ENCODE measurements around the gene MICU1.

DNA sequence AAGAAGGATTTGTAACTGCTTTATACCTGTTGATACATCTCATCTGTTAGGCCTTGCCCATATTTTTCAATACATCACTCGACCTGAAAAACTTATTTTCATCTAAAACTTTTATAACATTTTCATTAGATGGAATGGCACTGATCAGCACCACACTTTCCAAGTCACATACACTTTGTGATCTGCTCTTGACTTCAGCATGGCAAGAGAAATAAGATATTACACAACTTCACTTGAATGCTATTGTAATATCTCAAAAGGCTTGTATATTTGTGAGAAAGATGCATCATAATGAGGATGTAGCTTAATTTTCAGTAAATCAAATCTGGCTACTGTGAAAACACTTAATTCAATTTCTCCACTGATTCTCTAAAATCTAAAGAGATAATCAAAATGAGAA lies 126.2 kb downstream of the MICU1 start:
- TF ChIP-seq EZH2phosphoT487 (IDR thresholded peaks at IDR 0.05; ENCODE audit: borderline replicate concordance, low read depth) (no peak), JUND (IDR thresholded peaks at IDR 0.05) (no peak), TEAD4 (IDR thresholded peaks at IDR 0.05; ENCODE audit: borderline replicate concordance, insufficient read depth) (no peak), RFX5 (IDR thresholded peaks at IDR 0.05; ENCODE audit: low read length) (no peak)
- TF ChIP-seq, protein P1, sequence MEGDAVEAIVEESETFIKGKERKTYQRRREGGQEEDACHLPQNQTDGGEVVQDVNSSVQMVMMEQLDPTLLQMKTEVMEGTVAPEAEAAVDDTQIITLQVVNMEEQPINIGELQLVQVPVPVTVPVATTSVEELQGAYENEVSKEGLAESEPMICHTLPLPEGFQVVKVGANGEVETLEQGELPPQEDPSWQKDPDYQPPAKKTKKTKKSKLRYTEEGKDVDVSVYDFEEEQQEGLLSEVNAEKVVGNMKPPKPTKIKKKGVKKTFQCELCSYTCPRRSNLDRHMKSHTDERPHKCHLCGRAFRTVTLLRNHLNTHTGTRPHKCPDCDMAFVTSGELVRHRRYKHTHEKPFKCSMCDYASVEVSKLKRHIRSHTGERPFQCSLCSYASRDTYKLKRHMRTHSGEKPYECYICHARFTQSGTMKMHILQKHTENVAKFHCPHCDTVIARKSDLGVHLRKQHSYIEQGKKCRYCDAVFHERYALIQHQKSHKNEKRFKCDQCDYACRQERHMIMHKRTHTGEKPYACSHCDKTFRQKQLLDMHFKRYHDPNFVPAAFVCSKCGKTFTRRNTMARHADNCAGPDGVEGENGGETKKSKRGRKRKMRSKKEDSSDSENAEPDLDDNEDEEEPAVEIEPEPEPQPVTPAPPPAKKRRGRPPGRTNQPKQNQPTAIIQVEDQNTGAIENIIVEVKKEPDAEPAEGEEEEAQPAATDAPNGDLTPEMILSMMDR (IDR thresholded peaks at IDR 0.05): no peak
- TF ChIP-seq, protein P2, sequence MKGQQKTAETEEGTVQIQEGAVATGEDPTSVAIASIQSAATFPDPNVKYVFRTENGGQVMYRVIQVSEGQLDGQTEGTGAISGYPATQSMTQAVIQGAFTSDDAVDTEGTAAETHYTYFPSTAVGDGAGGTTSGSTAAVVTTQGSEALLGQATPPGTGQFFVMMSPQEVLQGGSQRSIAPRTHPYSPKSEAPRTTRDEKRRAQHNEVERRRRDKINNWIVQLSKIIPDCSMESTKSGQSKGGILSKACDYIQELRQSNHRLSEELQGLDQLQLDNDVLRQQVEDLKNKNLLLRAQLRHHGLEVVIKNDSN (IDR thresholded peaks at IDR 0.05; ENCODE audit: borderline replicate concordance, low read depth): no peak
- TF ChIP-seq, protein P3, sequence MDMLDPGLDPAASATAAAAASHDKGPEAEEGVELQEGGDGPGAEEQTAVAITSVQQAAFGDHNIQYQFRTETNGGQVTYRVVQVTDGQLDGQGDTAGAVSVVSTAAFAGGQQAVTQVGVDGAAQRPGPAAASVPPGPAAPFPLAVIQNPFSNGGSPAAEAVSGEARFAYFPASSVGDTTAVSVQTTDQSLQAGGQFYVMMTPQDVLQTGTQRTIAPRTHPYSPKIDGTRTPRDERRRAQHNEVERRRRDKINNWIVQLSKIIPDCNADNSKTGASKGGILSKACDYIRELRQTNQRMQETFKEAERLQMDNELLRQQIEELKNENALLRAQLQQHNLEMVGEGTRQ (IDR thresholded peaks at IDR 0.05; ENCODE audit: borderline replicate concordance, low read depth, low read length): no peak
